Stimulated activated CD4-positive, alpha-beta T cell treated with anti-CD3 and anti-CD28 coated beads, Interleukin-12 subunit alpha, Interleukin-12 subunit beta, amount 100 ng/mL, for 4 hours (primary cell): ENCODE measurements around the gene MSTO1.
"Not testable (repeated sequence)": the region's sequence is repeated elsewhere in the genome, so short reads cannot be mapped to it uniquely, and the experiment has no call there.

Experiments used
- DNase-seq: peaks from one replicate; pipeline ENCODE4 v3.0.0-alpha.2; 2020

MSTO1 gene

DNA sequence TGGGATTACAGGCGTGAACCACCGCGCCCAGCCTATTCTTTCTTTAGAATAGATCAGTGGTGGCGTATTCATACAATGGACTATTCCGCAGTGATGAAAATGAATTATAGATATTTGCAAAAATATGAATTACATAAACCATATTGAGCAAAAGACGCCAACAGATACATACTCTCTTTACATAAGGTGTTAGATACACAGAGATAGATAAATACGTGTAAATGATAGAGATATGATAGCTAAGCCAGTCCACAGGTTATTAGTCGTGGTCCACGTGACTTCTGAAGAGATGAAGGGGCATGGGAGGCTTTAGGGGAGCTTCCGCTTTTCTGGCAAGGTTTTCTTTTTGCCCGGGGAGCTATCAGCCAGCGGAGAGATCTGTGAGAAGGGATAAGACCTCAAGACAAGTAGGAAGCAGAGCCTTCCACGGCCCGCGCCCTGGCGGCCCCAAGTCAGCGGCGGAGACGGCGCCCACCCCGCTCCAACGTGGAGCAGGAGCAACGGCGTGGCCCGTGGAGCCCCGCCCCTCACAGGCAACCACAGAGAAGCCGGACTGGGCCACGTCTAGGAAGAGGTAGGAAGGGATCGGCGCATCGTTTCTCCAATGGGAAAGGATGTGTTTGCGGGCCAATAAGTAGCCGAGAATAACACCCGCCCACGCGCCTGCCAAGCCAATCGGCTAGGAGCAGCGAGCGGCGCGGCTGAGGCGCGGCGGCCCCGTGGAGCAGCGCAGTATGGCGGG is at the start of gene MSTO1:
MSTO1 (plus strand) TSS at position 704 of the 742 bp plus-strand sequence; CDS start at position 735, 31 bp downstream.
- DNase-seq = peak; percentile 99

DNA sequence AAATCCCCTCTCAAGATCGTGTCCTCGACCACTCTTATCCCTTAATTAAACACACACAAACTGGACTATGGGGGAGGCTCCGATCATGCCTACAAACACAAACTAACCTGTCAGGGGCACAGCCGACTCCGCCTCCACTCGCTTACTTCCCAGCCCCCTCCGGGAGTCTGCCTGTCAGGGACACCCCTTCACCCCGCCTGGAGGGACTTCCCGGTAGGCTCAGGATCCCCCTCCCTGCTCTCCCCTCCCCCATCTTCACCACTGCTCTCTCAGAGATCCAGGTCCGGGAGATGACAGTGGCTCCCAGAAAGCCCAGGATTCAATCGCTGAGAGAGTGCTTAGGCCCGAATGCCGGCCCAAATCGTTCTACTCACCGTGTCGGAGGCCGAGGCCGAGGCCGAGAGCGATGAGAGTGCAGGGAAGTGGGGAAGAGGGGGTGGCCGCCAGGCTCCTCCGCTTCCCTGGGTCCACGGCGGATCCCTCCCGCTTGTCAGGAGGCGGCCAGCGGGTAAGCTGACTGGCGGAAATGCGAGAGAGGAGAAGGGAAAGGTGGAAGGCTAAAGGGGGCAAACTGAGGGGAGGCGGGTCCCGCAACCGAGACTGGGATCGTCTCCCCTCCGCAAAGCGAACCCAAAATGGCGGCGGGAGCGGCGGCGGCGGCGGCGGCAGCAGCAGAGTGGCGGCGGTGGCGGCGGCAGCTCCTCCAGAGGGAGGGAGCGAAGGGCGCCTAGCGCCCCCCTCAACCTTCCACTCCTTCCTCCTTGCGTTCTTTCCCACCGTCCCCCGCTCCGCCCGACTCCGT is 48.0 kb upstream of the MSTO1 start:
- DNase-seq = peak; percentile 61

DNA sequence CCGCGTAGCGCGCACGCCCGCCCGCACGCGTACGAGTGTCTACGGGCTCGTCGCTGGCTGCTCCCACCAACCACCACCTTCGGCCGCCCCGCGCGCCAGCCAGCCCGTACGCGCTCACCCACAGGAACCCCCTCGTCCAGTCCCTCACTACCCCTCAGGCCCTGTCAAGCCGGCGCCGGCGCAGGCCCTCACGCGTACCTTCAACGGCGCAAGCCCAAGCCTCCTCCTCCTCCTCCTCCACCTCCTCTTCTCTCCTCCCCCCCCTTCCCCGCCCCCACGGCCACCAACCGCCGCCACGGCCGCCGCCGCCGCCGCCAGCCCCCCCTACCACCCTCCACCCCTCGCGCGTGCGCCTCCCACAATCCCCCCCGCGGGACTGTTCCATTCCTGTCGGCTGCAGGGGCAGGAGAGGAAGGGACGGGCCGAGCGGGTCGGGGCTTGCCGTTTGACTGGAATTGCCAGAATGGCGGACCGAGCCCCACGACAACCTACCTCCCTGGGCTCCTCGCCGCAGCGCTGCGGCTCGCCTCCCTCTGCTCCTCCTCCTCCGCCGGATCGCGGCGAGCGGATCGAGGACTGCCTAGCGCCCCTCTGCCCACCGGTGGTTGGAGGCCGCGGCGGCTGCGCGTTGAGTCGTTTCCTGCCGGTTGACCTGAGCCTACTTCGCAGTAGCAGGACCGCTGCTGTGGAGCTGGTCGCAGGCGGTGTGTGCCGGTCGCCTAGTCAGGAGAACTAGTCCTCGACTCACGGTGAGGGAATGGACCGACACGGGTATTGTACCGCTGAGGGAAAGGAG is 47.2 kb upstream of the MSTO1 start, which contains the start of gene ASH1L:
ASH1L (minus strand) TSS at position 223 of the 796 bp plus-strand sequence. CDS start 41,284 bp downstream, outside the sequence.
- DNase-seq = peak; percentile 92

DNA sequence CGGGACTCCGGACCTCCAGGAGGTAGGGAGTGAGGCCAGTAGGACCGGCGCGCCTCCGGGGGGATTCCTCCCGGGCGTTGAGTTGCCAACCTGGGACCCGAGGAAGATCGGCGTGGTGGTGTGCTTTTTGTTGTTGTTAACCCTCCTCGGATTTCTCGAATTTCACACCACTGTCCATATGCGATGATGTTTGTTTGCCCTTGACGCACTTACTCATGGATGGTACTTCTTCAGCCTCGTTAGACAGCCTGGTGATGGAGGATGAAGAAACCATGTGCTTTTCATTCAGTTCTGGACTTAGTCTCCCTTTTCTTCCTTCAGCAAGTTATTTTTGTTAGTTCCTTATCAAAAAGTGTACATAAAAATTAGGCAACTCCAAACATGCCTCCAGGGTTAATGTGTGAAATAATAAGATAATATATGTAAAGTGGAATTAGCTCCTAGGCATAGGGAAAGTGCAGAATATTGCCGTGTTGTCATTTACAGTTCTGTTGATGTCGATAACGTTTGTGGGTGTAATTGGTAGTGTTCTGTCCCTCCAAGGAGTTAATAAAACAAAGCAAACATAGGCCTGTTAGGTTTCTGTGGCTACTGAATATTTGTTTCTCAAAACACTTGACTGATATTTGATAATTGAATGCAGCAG is 46.5 kb upstream of the MSTO1 start:
- not testable (repeated sequence) for DNase-seq

DNA sequence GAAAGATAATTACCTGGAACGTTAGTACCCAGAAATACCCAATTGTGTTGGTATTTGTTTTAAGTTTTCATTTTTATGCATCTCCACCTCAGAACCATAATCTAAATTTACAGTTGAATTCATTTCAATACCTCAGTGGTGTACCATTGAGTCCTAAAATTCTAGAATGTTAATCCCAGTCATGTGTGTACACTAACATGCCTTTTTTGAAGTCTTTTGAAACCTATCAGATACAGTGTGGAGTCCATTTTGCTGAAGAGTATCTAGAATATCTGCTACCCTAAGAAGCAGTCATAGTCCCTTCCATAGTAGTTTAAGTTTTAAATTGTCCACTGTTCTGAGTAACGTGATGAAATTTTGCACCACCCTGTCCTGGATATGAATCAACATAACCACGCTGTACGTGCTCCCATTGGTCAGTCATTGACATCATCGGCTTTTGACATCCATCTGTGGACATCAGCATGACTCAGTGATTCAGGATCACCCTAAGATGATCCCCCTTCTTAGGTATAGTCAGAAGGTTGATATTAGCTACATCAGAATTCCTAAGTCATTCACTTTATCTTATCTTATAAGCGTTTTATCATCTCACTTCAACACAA is 39.9 kb upstream of the MSTO1 start:
- no peak for DNase-seq

DNA sequence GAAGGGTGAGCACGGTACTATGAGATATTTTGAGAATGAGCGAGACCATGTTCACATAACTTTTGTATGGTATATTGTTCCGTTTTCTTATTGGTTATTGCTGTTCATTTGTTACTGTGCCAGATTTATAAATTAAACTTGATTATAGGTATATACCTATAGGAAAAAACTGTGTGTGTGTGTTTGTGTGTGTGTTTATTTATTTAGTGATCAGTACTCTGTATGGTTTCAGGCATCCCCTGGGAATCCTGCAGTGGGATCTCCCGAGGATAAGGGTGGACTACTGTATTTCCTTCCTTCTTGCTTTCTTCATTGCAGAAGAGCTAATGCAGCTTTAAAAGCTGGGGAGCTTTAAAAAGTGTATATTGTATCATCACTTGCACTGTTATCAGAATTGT is 39.4 kb upstream of the MSTO1 start:
- no peak for DNase-seq

DNA sequence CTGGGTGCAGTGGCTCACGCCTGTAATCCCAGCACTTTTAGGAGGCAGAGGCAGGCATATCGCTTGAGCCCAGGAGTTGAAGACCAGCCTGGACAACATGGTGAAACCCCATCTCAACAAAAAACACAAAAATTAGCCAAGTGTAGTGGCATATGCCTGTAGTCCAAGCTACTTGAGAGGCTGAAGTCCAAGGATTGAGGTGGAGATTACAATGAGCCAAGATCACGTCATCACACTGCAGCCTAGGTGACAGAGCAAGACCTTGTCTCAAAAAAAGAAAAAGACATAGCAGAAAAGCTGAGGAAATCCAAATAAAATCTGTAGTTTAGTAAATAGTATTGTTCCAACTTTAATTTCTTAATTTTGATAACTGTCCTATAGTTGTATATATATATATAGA is 35.9 kb upstream of the MSTO1 start:
- no peak for DNase-seq

DNA sequence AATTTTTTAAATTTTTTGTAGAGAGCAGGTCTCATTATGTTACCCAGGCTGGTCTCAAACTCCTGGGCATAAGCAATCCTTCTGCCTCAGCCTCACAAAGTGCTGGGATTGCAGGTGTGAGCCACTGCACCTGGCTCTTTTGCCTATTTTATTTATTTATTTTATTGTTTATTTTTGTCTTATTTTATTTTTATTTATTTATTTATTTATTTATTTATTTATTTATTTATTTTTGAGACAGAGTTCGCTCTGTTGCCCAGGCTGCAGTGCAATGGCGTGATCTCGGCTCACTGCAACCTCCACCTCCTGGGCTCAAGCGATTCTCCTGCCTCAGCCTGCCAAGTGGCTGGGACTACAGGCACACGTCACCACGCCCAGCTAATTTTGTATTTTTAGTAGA is 34.4 kb upstream of the MSTO1 start:
- DNase-seq = not testable (repeated sequence)

DNA sequence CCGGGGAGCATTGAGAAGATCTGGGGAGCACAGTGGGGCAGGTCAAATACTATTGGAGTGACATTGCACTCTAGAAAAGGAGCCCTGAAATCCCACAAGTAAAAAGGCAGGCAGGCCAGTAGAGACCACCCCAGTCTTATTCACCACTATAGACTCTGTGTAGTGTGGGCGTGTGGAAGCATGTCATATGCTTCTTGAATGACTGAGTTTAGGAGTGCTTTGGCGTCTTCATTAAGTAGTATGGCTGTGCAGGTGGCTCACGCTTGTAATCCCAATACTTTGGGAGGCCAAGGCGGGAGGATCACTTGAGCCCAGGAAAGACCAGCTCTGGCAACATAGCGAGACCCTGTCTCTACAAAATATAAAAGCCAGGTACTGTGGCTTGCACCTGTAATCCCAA is 26.2 kb upstream of the MSTO1 start:
- not testable (repeated sequence) for DNase-seq

DNA sequence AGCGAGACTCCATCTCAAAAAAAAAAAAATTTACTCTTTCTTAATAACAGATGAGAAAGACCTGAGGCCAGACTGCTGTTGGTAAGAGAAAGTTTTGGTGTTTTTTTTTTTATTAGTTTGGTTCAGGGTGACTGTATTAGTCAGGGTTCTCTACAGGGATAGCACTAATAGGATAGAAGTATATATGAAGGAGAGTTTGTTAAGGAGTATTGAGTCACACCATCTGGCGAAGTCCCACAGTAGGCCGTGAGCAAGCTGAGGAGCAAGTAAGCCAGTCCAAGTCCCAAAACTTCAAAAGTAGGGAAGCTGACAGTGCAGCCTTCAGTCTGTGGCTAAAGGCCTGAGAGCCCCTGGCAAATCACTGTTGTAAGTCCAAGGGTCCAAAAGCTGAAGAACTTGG is 20.7 kb upstream of the MSTO1 start:
- DNase-seq = not testable (repeated sequence)

DNA sequence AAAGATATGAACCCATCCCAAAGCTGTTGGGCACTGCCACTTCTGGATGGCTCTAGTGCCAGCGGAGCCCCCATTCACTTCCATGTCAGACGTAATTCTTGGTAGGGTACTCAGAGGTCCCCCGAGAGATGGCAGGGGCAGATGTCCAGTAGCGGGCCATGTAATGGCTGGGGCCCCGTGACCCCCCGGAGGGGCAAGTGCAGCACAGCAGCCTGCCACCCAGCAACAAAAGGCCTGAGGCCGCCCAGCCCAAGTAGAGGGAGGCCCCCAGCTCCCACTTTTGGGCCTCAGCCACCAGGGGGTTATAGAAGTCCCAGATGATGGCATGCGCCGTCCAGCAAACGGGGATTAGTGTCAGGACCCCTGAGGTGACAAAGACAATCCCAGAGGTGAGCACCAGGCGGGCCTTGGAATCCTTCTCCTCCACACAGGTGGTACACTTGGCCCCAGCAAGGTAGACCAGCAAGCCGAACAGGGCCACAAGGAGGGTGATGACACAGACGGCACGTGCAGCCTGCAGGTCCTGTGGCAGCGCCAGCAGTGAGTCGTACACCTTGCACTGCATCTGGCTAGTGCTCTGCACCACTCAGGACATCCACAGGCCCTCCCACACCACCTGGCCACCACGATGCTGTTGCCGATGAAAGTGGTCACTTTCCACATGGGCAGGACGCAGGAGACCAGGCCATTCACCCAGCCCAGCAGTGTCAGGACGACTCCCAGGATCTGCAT is 19.3 kb upstream of the MSTO1 start:
- DNase-seq = not testable (repeated sequence)

DNA sequence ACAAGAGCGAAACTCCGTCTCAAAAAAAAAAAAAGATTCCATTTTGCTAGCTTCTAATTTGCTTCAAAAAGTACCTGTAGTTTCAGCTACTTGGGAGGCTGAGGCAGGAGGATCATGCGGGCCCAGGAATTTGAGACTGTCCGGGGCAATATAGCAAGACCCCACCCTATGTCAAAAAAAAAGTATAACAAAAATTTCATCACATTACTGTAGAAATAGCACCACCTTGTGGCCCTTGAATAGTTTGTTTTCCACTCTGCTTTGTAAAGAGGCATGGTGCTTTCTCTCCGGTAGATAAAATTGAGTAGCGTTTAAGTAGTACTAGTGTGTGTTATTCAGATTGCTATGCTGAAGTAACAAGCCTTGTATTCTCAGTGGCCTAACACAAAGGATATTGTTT is 18.2 kb upstream of the MSTO1 start:
- DNase-seq = no peak

DNA sequence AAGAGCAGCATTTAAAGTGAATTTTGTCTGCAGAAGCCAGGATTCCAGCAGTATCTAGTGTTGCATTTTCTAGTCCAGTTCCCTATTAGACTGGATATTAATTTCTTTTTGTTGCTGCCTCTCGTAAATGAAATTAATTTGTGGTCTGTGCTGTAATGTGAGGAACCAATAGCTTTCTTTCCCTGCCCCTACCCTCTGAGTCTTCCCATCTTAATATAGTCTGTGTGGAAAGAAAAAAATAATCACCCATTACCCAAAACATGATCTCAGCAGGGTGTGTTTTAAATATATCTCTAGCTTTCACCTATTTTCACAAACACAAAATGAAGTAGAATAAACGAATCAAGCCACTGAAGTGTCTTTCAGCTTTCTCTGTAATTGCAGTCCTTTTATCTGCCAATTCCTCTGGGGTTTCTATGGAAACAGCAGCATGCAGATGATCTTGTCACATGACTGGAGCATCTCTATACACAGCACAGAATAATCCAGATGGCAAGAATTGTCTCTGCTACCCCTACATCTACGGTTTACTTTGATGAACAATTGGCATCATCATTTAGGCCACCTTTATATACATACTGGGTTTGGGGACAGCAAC is 14.0 kb upstream of the MSTO1 start:
- DNase-seq = not testable (repeated sequence)

DNA sequence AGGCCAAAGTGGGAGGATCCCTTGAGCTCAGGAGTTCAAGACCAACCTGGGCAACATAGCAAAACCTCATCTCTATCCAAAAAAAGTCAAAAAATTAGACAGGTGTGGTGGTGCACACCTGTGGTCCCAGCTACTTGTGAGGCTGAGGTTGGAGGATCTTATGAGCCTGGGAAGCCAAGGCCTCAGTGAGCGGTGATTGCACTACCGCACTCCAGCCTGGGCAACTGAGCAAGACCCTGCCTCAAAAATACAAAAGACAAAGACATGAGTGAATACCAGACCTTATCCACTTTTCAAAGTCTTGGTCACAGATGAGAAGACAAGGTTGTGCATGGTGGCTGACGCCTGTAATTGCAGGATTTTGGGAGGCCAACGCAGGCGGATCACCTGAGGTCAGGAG is 13.2 kb upstream of the MSTO1 start:
- DNase-seq = no peak

DNA sequence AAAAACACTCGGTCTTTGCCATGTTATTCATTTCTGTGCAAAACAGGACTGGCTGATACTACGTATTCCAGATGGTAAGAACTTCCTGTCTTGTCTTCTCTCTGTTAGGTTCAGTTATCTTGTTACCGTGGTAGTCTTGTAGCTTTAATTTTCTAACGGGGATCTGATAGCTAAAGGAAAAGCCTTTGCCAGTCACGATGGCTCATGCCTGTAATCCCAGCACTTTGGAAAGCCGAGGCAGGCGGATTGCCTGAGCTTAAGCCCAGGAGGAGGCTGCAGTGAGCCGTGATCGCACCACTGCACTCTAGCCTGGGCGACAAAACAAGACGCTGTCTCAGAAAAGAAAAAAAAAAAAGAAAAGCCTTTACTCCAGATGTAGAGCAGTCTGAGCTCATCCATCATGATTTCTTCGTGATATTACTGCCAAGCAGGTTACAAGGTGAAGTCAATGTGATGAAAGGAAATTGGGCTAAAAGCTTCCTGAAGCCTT is 11.1 kb upstream of the MSTO1 start:
- DNase-seq = no peak

DNA sequence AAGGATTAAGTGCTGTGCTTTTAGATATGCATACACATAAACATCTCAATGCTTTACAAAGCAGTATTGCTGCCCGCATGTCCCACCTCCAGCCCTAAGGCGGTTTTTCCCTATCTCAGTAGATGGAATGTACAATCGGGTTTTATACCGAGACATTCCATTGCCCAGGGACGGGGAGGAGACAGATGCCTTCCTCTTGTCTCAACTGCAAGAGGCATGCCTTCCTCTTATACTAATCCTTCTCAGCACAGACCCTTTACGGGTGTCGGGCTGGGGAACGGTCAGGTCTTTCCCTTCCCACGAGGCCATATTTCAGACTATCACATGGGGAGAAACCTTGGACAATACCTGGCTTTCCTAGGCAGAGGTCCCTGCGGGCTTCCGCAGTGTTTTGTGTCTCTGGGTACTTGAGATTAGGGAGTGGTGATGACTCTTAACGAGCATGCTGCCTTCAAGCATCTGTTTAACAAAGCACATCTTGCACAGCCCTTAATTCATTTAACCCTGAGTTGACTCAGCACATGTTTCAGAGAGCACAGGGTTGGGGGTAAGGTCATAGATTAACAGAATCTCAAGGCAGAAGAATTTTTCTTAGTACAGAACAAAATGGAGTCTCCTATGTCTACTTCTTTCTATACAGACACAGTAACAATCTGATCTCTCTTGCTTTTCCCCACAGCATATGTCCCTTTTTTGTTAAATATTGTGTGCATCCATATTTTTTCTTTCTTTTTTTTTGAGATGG is 10.0 kb upstream of the MSTO1 start:
- not testable (repeated sequence) for DNase-seq

DNA sequence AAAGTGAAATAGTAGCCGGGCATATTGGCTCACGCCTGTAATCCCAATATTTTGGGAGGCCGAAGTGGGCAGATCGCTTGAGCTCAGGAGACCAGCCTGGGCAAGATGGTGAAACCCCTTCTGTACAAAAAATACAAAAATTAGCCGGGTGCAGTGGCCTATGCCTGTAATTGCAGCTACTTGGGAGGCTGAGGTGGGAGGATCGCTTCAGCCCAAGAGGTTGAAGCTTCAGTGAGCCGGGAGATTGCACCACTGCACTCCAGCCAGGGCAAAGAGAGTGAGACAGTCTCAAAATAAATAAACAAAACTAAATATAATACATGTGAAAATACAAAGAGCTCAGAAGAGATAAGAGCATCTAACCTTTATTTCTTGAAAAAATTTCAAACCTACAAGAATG is 2.3 kb upstream of the MSTO1 start:
- DNase-seq = no peak

DNA sequence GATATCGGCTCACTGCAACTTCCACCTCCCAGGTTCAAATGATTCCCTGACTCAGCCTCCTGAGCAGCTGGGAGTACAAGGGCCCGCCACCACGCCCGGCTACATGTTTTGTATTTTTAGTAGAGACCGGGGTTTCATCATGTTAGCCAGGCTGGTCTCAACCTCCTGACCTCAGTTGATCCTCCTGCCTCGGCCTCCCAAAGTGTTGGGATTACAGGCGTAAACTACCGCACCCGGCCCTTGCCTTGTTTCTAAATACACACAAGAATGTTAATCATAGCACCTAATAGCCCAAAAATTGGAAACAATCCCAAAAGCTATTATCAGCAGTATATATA is 1.2 kb upstream of the MSTO1 start:
- DNase-seq = no peak

DNA sequence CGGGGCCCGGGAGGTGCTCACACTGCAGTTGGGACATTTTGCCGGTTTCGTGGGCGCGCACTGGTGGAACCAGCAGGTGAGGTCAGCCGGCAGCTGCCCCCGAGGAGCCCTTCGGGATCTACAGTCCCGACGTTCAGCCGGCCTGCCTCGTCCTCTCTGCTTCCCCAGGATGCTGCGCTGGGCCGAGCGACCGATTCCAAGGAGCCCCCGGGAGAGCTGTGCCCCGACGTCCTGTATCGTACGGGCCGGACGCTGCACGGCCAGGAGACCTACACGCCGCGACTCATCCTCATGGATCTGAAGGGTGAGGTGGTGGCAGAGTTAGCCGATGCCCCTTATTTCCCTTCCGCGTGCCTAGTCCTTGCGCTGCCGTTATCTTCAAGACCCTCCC is 234 bp downstream of the MSTO1 start:
- not testable (repeated sequence) for DNase-seq

DNA sequence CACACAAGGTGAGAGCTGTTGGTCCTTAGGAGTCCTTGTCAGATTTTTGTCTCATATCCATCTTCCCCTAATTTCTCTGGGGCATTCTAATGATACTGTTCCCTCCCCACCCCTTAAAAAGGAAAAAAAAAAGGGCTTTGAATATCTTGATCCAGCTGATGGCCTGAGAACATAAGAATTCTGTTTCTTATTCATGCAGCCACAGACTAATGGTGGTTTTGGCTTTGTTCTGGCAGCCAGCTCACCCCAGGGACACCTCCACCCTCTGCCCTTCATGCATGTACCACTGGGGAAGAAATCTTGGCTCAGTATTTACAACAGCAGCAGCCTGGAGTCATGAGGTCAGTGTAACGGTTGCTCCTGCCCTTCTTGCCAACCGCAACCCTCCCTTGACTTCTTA is 3.2 kb downstream of the MSTO1 start:
- not testable (repeated sequence) for DNase-seq
